ENCODE data around the gene GREB1. TPM values are rescaled to one million over a fixed set of nuclear protein-coding genes. Genes with fewer than 3 reads are reported as not detected.

The GREB1 gene
- total RNA-seq, 1 experiment from 2014 or later: 16.5 TPM

- H3K27me3 ChIP-seq (ENCODE audit: insufficient read depth, low read length): no peaks in the 10 kb centered on the region
- H4K20me1 ChIP-seq (ENCODE audit: control insufficient read depth, insufficient read depth, insufficient read length): peaks cover 2% of the 10 kb centered on the region
- H3K23me2 ChIP-seq (ENCODE audit: insufficient read length, low read depth, low read length, poor library complexity, severe bottlenecking): no peaks in the 10 kb centered on the region
- WGBS (ENCODE audit: extremely low coverage, insufficient read length, low lambda C conversion rate): no CpG with 5 or more reads among the region's 11 CpGs
- H3K4me1 Mint-ChIP-seq: peaks cover 41 to 48% of the 10 kb centered on the region in 2 experiments
- no peak overlapping the region; the same call in 1 of the 2 replicates for H3K14ac ChIP-seq (ENCODE audit: insufficient read depth, low read length)
- H2BK15ac ChIP-seq (ENCODE audit: low read depth, low read length): no peak overlapping the region
- H2AK5ac ChIP-seq (ENCODE audit: insufficient read length, low read length): no peak overlapping the region
- H3K4me3 Mint-ChIP-seq: peak overlapping the region in 1 of 2 experiments; percentile 23; a peak in 2 of 5 replicates
- H2BK120ac ChIP-seq (ENCODE audit: low read depth, low read length, poor library complexity, severe bottlenecking): no peak overlapping the region
- H3K79me1 ChIP-seq (ENCODE audit: insufficient read depth, low read depth, low read length, poor library complexity, severe bottlenecking): no peaks in the 10 kb centered on the region
- H3K27ac ChIP-seq (ENCODE audit: insufficient read length, low read depth, low read length): no peak overlapping the region
- H3K4me1 ChIP-seq (ENCODE audit: insufficient read depth, low read length): peaks cover 37% of the 10 kb centered on the region
- H3K4me2 ChIP-seq (ENCODE audit: insufficient read depth, insufficient read length, low read length): no peak overlapping the region
- H4K8ac ChIP-seq (replicated peaks; ENCODE audit: insufficient read length, low read depth, low read length): no peak overlapping the region
- DNase-seq: no peak
- H3K36me3 Mint-ChIP-seq (ENCODE audit: insufficient read depth in 1 of 3, low read depth in 3 of 3): no peaks in the 10 kb centered on the region; a peak in 1 of 7 replicates
- H4K91ac ChIP-seq (ENCODE audit: insufficient read length, low read depth, low read length): no peak overlapping the region
- TF ChIP-seq CTCF (conservative IDR thresholded peaks at IDR 0.05): no peak
- no peak overlapping the region for H2BK20ac ChIP-seq (ENCODE audit: low read depth, low read length, poor library complexity, severe bottlenecking)
- no peaks in the 10 kb centered on the region for H3K9me3 ChIP-seq (ENCODE audit: control insufficient read depth, low read depth, low read length)
- H3K27ac Mint-ChIP-seq: peak overlapping the region in 2 of 3 experiments; percentile 7 to 16; a peak in 2 of 7 replicates
- H3K27me3 Mint-ChIP-seq (ENCODE audit: low read depth): peaks cover 3% of the 10 kb centered on the region
- no peaks in the 10 kb centered on the region for H3K9me3 Mint-ChIP-seq
- peak overlapping the region; percentile 25 for H3K18ac ChIP-seq (ENCODE audit: insufficient read length, low read depth, low read length)
- peaks cover 4% of the 10 kb centered on the region; the same call in 1 of the 2 replicates for H3K79me2 ChIP-seq (ENCODE audit: insufficient read depth, low read length)
- no peak overlapping the region for H3K9ac ChIP-seq (ENCODE audit: extremely low read depth, insufficient read length, low read length)
- no peak overlapping the region for H2AFZ ChIP-seq (ENCODE audit: low read length)
- H2BK12ac ChIP-seq (ENCODE audit: insufficient read length, low read depth, low read length): no peak overlapping the region
- H3K23ac ChIP-seq (ENCODE audit: insufficient read length, low read depth, low read length): no peak overlapping the region
- no peak overlapping the region for H3T11ph ChIP-seq (ENCODE audit: low read length)
- H3K4ac ChIP-seq (ENCODE audit: low read depth, low read length): no peak overlapping the region
- no peak overlapping the region for H2BK5ac ChIP-seq (ENCODE audit: insufficient read length, low read length)
- no peak overlapping the region for H3K56ac ChIP-seq (ENCODE audit: insufficient read length, low read depth, low read length)
- no peak overlapping the region for H4K5ac ChIP-seq (ENCODE audit: insufficient read length, low read depth, low read length)
Observed at GRCh38 chr2:11540996-11541692, 7.3 kb downstream of the GREB1 start.
